ENCODE data around the gene PSME3IP1. TPM values are rescaled to one million over a fixed set of nuclear protein-coding genes. Genes with fewer than 3 reads are reported as not detected.
A peak's percentile ranks its signal among the peaks of the same experiment; 100 is the strongest.

The PSME3IP1 gene
- total RNA-seq, 1 donor from 2014 or later: 102 TPM

- no peak for TF ChIP-seq CTCF (conservative IDR thresholded peaks at IDR 0.05)
- Mint-ChIP-seq H3K4me3 (no peak overlapping the region), H3K27ac (ENCODE audit: unreplicated experiment) (peak overlapping the region; percentile 67), H3K4me1 (peaks cover 47% of the 10 kb centered on the region), H3K27me3 (ENCODE audit: low read depth) (no peaks in the 10 kb centered on the region), H3K9me3 (no peaks in the 10 kb centered on the region), H3K36me3 (ENCODE audit: low read depth) (no peaks in the 10 kb centered on the region)
- no peak for DNase-seq (ENCODE audit: low read depth, low spot score)
Measured at GRCh38 chr16:57130950-57131321, 54.9 kb downstream of the PSME3IP1 start.

GRCh38 chr16:57128771-57129389 lies 57.0 kb downstream of the PSME3IP1 start:
- Mint-ChIP-seq H3K27ac (ENCODE audit: unreplicated experiment) (peak overlapping the region; percentile 88), H3K27me3 (ENCODE audit: low read depth) (no peaks in the 10 kb centered on the region), H3K4me1 (peaks cover 61% of the 10 kb centered on the region), H3K4me3 (no peak overlapping the region), H3K9me3 (no peaks in the 10 kb centered on the region), H3K36me3 (ENCODE audit: low read depth) (no peaks in the 10 kb centered on the region)
- DNase-seq (ENCODE audit: low read depth, low spot score): no peak
- no peak for TF ChIP-seq CTCF (conservative IDR thresholded peaks at IDR 0.05)

- no peak for DNase-seq (ENCODE audit: low read depth, low spot score)
- no peak for TF ChIP-seq CTCF (conservative IDR thresholded peaks at IDR 0.05)
- peaks cover 58% of the 10 kb centered on the region for H3K4me1 Mint-ChIP-seq
- H3K27me3 Mint-ChIP-seq (ENCODE audit: low read depth): no peaks in the 10 kb centered on the region
- H3K9me3 Mint-ChIP-seq: no peaks in the 10 kb centered on the region
- H3K36me3 Mint-ChIP-seq (ENCODE audit: low read depth): no peaks in the 10 kb centered on the region
- H3K27ac Mint-ChIP-seq (ENCODE audit: unreplicated experiment): no peak overlapping the region
- no peak overlapping the region for H3K4me3 Mint-ChIP-seq
Measured at GRCh38 chr16:57127836-57128235, 58.0 kb downstream of the PSME3IP1 start.

GRCh38 chr16:57127037-57127763 lies 58.6 kb downstream of the PSME3IP1 start:
- H3K9me3 Mint-ChIP-seq: no peaks in the 10 kb centered on the region
- TF ChIP-seq CTCF (conservative IDR thresholded peaks at IDR 0.05): no peak
- H3K4me3 Mint-ChIP-seq: no peak overlapping the region
- no peak overlapping the region for H3K27ac Mint-ChIP-seq (ENCODE audit: unreplicated experiment)
- H3K4me1 Mint-ChIP-seq: peaks cover 52% of the 10 kb centered on the region
- DNase-seq (ENCODE audit: low read depth, low spot score): no peak
- H3K36me3 Mint-ChIP-seq (ENCODE audit: low read depth): no peaks in the 10 kb centered on the region
- H3K27me3 Mint-ChIP-seq (ENCODE audit: low read depth): no peaks in the 10 kb centered on the region

- Mint-ChIP-seq H3K27me3 (ENCODE audit: low read depth) (no peaks in the 10 kb centered on the region), H3K4me1 (peaks cover 45% of the 10 kb centered on the region), H3K9me3 (no peaks in the 10 kb centered on the region), H3K27ac (ENCODE audit: unreplicated experiment) (no peak overlapping the region), H3K36me3 (ENCODE audit: low read depth) (peaks cover 1% of the 10 kb centered on the region), H3K4me3 (no peak overlapping the region)
- no peak for TF ChIP-seq CTCF (conservative IDR thresholded peaks at IDR 0.05)
- DNase-seq (ENCODE audit: low read depth, low spot score): no peak
Measured at GRCh38 chr16:57126411-57126810, 59.4 kb downstream of the PSME3IP1 start.

All from neural crest cell (in vitro differentiated cells).